GM18907 (cell line): Measurements from ENCODE around the gene ACVR1B.

Source experiments
- ATAC-seq: cut with Tn5 transposase; IDR thresholded peaks from one replicate; pipeline ENCODE4 v1.9.1; 2021; ENCODE audit warnings: mild to moderate bottlenecking, moderate library complexity; ENCODE audit not compliant: unreplicated experiment

Gene ACVR1B

DNA sequence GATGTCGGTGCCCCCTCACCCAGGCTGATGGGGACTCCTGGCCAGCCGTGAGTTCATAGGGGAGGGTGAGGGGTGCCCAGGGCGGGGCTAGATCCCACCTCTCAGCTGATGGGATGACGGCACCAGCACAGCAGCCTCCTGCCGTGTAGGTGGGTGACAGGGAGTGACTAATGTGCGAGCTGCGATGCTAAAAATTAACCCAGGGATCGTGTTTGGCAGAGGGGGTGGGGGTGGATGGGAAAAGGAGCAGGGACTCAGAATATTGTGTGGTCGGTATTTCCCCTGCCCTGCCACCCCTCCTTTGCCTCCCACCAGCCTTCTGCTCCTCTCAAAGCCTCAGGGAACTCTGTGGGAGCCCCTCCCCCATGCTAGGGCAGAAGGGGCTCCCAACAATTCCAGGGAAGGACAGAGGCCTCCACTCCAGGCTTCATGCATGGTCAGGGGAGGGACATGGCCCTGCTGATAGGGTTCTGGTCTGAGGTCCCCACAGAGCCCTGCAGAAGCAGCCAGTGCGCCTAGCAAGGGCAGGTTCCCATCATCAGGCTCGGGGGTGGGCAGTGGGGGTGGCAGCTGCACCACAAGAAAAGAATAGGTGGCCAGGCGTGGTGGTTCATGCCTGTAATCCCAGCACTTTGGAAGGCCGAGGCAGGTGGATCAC, 67.7 kb downstream of the ACVR1B start:
- ATAC-seq = no peak

DNA sequence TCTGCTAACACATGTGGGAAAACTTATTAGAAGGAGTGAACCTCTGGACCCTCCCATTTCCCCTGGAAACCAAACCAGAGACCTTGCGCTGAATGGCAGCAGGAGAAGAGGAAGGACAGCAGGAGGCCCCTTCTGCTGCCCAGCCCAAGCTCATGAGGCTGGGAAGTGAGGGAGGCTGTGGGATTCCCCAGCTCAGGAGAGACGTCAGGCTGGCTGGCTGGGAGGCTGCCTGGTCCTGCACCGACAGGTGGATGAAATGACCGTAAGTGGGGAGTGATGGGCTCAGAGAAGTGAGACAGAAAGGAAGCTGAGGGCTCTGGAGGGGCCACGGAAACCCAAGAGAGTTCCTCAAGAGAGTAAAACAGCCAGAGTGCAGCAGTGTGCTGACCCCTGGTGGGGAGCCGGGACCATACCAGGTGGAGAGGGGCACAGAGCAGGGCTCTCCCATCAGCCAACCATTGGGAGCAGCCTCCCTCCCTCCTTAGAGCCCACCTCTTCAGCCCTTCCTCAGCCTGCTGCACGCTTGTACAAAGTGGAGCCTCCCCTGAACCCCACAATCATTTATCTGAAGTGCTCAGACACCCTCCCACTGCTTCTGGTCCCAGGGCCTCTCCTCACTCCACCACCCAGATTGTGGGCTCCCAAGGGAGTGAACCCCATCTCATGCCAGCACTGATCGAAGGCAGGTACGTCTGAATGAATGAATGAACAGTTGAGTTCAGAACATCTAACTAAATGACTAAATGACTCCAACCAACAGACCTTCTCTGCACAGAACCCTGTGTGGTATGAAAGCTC, 69.2 kb downstream of the ACVR1B start:
- ATAC-seq = no peak

DNA sequence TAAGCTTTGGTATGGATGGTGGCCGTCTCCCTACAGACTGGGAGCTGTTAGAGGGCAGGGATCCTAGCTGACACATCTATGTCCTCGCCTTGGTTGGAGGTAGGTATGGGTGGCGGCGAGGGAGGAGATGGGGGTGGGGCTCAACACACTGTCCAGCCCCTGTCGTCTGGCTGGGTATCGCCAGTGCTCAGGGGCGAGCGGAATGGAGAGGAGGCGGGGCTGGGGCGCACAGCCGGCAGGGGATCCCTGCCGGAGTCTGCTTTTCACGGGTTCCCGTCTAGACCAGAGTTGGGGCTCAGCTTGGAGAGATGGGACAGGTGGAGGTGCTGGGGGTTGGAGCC, 71.3 kb downstream of the ACVR1B start:
- ATAC-seq = peak; percentile 16

DNA sequence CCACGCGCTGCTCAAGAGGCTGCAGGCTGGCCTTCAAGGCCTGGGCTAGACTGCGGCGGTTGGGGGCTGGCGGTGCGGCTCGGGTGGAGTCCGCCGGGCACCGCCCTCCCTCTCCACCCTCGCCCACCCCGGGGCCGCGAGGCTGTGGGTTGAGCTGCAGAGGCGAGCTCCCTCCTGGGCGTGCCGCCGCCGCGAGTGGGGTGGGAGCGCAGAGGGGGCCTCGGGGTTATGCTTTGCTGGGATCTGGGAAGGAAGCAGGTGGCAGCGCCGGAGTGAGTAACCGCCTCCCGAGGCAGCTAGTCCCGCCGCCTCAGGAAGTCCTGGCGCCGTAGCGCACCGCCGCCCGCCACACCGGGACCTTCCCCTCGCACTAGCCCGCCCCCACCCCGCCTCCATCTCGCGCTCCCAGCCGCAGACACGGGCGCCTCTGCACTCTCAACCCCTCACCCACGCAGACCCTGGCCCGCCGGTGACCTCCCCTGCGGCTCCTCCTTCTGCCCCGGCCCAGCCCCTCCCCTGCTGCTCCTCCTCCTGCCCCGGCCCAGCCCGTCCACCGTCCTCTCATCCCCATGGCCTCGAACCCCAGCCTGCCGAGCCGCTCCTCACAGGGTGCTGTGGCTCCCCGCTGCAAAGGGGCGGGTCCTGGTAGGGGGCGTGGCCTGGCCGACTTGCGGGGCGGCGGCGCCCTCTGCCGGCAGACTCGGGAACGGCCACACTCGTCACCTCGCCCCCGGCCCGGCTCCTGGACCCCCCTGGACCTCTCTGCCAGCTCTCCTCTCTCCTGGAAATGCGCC, 71.9 kb downstream of the ACVR1B start:
- ATAC-seq = peak; percentile 52

DNA sequence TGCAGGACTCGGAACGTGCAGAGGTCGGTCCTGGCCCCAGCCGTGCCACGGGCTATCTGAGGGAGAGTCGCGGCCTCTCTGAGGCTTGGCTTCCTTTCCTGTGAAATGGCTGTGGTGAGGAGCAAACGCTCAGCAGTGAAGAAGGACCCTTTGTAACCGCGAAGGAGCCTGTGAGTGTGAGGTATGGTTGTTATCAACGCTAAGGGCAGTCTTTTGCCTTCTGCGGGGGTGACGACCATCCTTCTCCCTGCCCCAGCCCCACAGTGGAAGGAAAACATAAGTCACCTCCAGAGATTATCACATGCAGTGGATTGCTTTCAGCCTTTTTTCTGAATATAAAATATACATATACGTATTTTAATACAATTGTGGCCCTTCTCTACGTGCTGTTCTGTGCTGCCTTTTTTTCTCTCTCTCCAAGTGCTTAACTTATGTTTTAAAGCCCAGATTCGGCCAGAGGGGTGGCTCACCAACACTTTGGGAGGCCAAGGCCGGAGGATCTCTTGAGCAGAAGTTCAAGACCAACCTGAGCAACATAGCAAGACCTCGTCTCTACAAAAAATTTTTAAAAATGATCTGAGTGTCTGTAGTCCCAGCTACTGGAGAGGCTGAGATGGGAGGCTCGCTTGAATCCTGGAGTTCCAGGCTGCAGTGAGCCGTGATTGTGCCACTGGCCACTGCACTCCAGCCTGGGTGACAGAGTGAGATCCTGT, 72.6 kb downstream of the ACVR1B start:
- ATAC-seq = no peak

DNA sequence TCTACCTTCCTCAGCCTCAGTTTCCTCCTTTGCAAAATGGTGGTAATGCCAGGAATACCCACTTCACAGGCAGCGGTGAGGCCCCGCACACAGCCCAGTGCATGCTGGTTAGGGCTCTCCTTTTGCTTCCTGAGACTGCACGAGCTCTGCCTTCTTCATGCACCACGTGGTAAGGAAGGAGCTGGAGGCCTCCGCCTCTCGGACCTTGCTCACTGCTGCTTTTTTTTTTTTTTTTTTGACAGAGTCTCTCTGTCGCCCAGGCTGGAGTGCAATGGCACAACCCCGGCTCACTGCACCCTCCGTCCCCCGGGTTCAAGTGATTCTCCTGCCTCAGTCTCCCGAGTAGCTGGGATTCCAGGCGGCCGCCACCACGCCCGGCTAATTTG, 73.3 kb downstream of the ACVR1B start:
- ATAC-seq = no peak

DNA sequence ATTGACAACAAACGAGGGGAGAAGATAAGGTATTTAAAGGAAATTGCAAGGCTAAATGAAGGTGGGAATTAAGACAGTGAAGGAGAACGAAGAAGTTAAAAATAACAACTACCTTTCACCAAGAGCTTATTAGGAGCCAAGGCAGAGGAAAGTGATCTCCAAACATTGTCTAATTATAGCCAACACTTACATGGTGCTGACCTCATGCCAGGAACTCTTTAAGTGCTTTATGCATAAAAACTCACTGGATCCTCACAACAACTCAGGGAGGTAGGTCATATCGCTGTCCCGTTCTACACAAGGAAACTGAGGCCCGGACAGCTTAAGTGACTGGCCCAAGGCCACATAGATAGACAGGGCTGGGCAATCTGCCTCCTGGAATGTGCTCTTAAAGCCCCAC, 74.8 kb downstream of the ACVR1B start:
- no peak for ATAC-seq

DNA sequence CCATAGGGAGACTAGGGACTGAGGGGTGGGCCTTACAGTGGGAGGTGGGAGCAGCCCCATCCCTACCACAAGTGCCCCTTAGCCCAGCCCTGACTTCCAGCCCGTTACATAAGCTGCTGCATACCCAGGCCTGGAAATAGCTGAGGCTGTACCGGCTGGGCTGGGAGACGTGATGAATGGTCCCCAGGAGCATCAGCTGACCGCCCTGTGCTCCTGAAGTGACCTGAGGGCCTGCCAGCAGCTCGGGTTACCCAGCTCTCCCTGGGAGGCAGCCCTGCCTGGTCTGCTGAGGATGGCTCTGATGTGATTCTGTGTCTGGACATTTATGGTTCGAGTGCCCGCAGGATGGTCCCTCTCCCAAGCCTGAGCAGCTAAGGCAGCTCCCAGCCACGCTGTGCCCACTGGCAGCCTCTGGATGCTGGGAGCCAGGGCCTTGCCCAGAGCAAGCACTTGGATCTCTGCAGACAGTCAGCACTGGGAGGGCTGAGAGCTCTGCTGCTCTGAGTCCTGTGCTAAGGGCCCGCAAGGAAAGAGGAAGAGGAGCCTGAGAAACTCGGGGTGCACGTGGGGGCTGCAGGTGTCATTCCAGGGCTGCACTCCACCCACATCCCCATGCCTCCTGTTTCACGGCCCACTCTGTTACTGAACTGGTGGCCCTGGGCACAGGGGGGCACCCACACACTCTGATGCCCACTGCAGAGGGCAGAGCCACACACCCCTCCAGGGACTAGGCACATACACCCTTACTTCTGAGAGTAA, 75.8 kb downstream of the ACVR1B start:
- ATAC-seq = no peak

DNA sequence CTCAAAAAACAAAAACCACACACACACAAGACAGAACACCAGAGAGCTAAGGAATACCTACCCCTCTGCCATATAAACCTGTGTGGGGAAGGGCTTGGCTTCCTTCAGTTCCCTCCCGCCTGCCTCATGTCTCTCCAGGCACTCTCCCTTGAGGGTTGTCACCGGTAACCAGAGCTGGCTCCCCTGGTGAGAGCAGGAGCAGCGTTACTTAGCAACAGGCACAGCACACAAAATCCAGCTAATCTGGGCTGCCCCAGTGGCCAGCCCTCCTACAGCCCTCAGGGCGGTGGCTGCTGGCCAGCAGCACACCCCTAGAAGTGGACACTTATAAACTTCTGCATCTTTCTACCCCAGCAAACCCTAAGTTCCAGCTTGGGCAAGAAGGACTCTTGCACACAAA, 78.2 kb downstream of the ACVR1B start:
- ATAC-seq = no peak

DNA sequence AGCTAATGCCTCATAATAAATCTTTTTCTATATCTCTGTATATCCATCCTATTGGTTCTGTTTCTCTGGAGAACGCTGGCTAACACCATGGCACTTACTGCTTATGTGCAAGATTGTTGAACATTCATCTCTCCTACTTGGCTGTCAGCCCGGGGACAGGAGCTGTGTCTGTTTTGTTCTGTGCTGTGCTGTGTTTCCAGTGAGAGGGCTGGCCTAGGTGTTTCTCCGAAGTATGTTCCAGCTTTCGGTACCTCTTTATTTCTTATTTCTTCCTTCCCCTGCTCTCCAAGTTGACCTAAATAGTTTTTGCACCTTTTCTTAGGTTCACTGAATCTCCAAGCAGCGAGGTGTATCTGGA, 80.9 kb downstream of the ACVR1B start:
- no peak for ATAC-seq

DNA sequence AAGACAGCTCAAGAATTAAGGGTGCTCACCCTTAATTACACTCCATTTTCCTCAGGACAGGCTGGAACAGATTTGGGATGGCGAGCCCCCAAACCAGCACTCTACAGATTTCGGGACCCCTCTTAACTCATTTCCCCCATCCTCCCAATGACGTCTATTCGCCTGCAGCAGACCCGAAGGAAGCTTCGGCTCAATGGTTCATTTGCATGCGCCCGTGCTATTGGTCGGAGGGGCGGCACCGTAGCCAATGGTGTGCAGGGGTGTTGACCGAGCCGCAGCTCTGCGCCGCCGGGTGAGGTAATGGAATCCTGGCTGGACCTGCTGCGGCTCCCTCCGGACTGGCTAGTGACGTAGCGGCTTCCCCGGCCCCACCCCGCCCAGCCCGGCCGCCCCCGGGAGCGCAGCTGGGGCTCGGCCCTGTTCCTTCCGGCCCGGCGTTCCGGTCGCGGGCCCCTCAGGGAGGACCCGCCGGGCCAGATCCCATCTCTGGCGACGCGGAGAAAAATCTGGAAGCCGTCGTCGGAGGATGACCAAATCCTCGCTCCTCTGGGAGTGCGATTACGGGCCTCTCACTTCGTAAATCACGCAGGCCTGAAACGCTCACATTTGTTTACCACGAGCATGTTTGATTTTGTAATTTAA, 81.4 kb downstream of the ACVR1B start:
- peak; percentile 90 for ATAC-seq

DNA sequence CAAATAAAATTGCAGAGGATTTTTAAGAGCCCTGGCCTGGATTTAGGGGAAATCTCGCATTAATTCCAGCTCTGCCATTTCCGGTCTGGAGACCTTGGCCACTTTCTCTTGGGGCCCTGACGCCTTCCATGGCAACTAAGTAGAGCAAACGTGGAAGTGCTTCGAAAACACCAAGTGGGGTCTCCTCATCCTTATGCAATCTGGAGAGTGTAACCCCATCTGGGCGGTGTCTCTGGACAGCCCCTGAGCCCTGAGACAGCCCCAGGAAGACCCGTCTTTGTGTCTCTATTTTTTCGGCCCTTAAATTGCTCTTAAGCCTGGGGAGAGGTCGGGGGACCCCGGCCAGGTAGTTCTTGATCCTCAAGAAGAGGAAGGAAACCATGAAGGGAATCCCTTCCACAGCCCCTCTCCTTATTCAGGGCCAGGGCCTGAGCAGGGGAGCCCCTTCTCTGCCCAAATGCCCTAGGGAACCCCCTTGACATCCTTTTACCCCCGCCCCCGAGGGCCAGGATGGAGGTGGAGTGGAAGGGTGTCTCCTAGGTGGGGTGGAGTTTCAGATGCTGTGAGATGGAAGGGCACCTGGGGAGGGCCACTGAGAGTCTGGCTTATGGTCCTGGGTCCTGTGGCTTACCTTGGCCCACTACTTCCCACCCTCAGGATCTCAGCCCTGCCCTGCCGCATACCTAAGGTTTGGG, 82.1 kb downstream of the ACVR1B start:
- no peak for ATAC-seq

DNA sequence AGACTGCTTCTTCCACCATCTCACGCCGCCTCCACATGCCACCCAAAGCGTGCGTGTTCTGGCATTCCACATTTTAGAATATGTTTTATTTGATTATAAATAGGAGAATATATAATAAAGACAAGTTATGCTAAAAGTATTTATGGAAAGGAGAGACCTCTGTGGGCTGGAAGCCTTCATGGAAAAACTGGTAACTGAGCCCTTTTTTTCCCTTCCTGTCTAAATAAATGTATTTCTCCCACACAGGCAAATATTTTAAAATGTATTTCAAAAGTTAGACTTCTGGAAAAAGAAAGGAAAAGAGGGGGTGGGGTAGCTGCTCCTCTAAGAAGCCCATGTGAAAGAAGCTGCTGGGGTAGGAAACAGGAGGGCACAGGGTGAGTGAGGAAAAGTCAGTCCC, 83.7 kb downstream of the ACVR1B start:
- no peak for ATAC-seq

DNA sequence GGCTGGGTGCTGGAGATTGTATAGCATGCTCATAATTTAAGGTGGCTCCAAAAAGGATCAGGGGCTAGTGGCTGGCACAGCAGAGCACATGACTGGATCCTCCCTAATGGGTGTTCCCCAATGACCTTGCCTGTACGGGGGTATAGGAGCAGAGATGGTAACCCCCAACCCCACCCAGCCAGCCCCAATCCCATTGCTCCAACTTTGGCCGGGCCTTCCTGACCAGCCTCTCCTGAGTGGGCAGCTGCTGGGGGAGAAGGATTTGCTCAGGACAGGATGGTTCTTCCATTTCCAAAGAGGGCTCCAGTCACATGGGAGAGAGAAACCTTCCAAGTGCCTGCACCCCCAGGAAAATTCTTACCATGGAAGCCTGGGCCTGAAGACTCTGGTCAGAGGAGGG, 84.4 kb downstream of the ACVR1B start:
- ATAC-seq = no peak

DNA sequence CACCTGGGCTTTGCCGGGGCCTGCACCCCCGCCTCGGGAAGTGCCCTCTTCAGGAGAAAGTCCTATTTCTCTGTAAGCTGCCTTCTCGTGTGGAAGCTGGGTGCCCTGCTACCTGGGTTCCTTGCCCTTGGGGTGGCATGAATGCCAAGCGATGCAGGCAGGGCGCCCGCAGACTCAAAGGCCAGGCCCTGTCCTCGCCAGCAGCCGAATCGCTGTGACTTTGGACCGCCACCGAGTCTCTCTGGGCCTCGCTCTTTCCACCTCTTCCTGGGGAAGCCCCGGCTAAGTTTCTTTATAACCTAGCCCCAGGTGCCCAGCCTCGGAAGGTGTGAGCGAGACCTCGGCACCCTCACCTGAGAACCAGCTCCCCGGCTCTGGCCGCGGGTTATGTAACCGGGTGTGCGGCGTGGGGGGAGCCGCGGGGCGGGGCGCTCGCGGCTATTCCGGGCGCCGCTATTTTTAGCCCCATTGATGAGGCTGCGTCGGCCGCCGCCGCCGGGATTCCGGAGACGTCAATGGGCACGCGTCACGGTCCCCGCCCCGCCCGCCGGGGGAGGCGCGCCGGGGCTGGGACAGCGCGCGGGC, 85.2 kb downstream of the ACVR1B start:
- peak; percentile 36 for ATAC-seq

DNA sequence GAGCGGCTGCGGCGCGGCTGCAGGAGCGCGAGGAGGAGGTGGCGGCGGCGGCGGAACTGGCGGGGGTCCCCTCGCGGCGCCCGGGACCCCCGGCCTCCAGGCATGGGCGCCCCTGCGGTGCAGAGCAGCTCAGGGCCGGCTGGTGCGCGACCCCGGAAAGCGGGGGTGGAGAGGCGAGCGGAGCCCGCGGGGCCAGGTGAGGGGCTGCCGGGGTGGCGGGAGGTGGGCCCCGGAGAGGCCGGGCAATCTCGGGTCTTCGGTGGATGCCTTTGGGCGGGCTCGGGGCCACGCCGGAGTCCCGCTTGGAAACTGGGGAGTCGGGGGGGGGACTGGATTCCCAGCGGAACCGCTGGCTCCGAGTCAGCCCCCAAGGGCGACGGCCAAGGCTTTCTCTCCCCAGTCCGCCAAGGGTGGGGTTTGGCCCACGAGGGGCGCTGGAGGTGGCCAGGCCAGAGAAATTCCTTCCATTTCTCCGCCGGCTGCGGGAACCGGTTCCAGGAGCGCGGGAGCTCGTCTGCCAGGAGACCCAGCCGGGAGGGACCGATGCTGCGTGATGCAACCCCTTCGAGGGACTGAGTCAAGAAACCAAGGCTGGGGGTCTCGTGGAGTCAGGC, 85.9 kb downstream of the ACVR1B start:
- no peak for ATAC-seq

DNA sequence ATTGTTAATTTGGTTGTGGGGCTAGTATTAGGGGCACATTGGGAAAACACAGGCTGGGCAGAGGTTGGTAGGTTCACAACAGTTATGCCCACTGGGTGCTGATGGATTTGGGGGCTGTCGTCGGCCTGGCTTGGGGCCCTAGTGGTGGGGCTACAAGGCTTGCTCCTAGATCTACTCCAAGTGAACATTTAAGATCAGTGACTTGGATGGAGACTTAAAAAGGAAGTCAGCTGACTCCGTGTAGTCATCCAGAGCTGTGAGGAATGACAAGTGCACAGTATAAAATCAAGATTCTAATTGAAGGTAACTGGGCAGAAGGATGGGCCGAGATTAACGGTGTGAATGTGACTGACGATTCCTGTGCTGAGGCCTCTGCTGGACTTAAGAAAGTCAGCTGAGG, 86.9 kb downstream of the ACVR1B start:
- no peak for ATAC-seq

DNA sequence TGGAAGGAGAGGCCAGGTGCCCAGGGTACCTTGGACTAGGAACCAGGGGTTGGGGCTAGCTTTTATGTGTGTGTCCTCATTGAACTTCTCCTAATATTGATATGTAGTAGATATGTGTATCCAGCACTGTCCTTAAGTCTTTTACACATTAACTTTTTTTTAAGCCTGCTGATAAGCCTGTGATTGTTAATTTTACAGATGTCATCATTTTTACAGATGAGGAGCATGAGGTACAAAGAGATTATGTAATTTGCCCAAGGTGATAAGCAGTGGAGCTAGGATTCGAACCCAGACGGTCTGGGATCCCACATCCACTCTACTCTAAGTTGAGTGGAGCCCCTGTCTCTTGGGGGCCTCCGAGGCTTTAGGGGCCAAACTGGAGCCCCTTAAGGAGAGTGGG, 89.5 kb downstream of the ACVR1B start:
- no peak for ATAC-seq

DNA sequence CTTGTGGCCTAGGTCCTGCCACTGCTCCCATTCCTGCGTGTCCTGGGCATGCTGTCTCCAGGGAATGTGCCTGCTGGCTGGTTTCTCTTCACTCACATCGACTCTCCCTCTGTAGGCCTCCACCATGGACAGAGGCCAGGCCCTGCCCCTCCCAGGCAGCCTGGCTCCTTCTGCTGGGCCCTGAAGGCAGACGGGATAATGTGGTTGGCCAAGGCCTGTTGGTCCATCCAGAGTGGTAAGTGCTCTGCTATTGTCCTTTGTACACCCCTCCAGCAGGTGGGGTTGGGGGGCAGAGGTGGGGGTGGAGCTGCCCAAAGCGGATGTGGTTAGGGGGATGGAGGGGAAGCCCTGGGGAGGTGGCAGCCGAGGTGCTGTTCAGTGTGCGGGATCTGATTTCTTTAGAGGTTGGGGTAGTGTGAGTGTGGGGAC, 90.2 kb downstream of the ACVR1B start:
- ATAC-seq = no peak
